Stomach (tissue), 9 donors: ENCODE measurements around the gene MT1M. TPM values are rescaled to one million over a fixed set of nuclear protein-coding genes. Genes with fewer than 3 reads are reported as not detected.
A peak's percentile ranks its signal among the peaks of the same experiment; 100 is the strongest.
"Not testable (repeated sequence)": the region's sequence is repeated elsewhere in the genome, so short reads cannot be mapped to it uniquely, and the experiment has no call there.

Experiments used
- DNase-seq, 2 donors: peaks; one replicate each; pipeline versions ENCODE4 v3.0.0 to v3.0.0-alpha.2; 2013 to 2019
- H3K27ac ChIP-seq, 5 donors: fragments of 200-600 bp in 4 of 5; sonication (generic) in 4 of 5; one replicate each; pipeline ENCODE4 v1.5.1; 2013 to 2019; ENCODE audit warnings: mild to moderate bottlenecking in 1 of 5, moderate library complexity in 1 of 5
- H3K27me3 ChIP-seq, 3 donors: fragments of 200-600 bp; sonication (generic); one replicate each; pipeline ENCODE4 v1.5.1; 2017 to 2019; ENCODE audit warnings: mixed run types in 1 of 3
- H3K36me3 ChIP-seq, 4 donors: fragments of 200-600 bp; sonication (generic); 1 replicate in 3 of 4; 2 replicates in 1 of 4; pipeline ENCODE4 v1.5.1; 2016 to 2019
- H3K4me1 ChIP-seq, 4 donors: fragments of 200-600 bp; sonication (generic); one replicate each; pipeline ENCODE4 v1.5.1; 2016 to 2019
- H3K4me3 ChIP-seq, 4 donors: fragments of 200-600 bp; sonication (generic) in 3 of 4; one replicate each; pipeline ENCODE4 v1.5.1; 2016 to 2019; ENCODE audit warnings: mild to moderate bottlenecking in 1 of 4
- H3K9me3 ChIP-seq, 4 donors: fragments of 200-600 bp; sonication (generic); one replicate each; pipeline ENCODE4 v1.5.1; 2016 to 2019
- CTCF ChIP-seq, 7 experiments: fragments of 450-650 bp in 4 of 7; fragments of 200-600 bp in 3 of 7; sonication (generic) in 3 of 7; IDR thresholded peaks; one replicate each; pipeline ENCODE4 v1.5.1; 2016 to 2019; ENCODE audit warnings: antibody characterized with exemption in 7 of 7, control low read depth in 2 of 7, mild to moderate bottlenecking in 1 of 7
- EP300 ChIP-seq: sonication (generic); formaldehyde crosslinking; IDR thresholded peaks from one replicate; pipeline ENCODE4 v1.6.1; 2017; ENCODE audit warnings: antibody characterized with exemption
- POLR2A ChIP-seq, 4 donors: fragments of 450-650 bp; IDR thresholded peaks; one replicate each; pipeline ENCODE4 v1.6.1; 2016; ENCODE audit warnings: antibody characterized with exemption in 4 of 4, control low read depth in 2 of 4, mild to moderate bottlenecking in 1 of 4, moderate library complexity in 1 of 4
- POLR2AphosphoS5 ChIP-seq, 3 donors: sonication (generic); formaldehyde crosslinking; IDR thresholded peaks; one replicate each; pipeline ENCODE4 v1.6.1; 2016; ENCODE audit warnings: antibody characterized with exemption in 3 of 3
- WGBS, 5 donors: extraction: QIAGEN DNeasy Blood & Tissue Kit in 3 of 5; methylation state at CpG; one replicate each; pipeline versions ENCODE4 v1.1.5 to v1.1.7; 2013 to 2018; 5-methylcytosine and 5-hydroxymethylcytosine counted together
- intact Hi-C: fragments of 100-400 bp; cut with DNase I; formaldehyde crosslinking; loops from one replicate; pipeline ENCODE4 v1.15.1; 2023; ENCODE audit warnings: low total_unique reads
- polyA plus RNA-seq, 3 donors: library from polyadenylated mRNA; stranded (reverse); fragments of 200-250 nt; gene quantifications; one replicate each; pipeline ENCODE4 v1.2.3, GENCODE V29; 2013
- total RNA-seq, 5 donors: library from RNA; depleted of rRNA; stranded (reverse); fragments of >200 nt; gene quantifications; one replicate each; pipeline versions ENCODE4 v1.1.0 to v1.2.3, GENCODE V29; 2014 to 2016
- donor health status: healthy with polysubstance abuse.
- donor health status: Bipolar disorder and iron deficiency.
- donor health status: healthy.

MT1M gene
- total and polyA plus RNA-seq, 8 donors: 5.2 to 155 (median 57.4) TPM; not detected in 1

GRCh38 chr16:56662357-56663354, 30.2 kb downstream of the MT1M start:
- 16 to 31% (median 24%) methylated on average over 41 to 48 of the region's 48 CpGs for WGBS, 5 donors
- H3K4me1 ChIP-seq: peaks cover 15 to 34% (median 29%) of the 10 kb centered on the region in 4 donors
- H3K27me3 ChIP-seq: peaks cover 0 to 80% (median 9%) of the 10 kb centered on the region in 3 donors
- TF ChIP-seq CTCF (IDR thresholded peaks at IDR 0.05): no peak
- no peak for TF ChIP-seq POLR2AphosphoS5 (IDR thresholded peaks at IDR 0.05)
- no peak for TF ChIP-seq EP300
- no peak for TF ChIP-seq POLR2A (IDR thresholded peaks at IDR 0.05)
- peak in 1 of 2 donors; percentile 66 for DNase-seq
- H3K27ac ChIP-seq: no peak overlapping the region
- peak overlapping the region; percentile 12 to 28 (median 26) for H3K4me3 ChIP-seq
- H3K36me3 ChIP-seq: no peaks in the 10 kb centered on the region
- intact Hi-C loops: no loop called here
- H3K9me3 ChIP-seq: no peaks in the 10 kb centered on the region

GRCh38 chr16:56664506-56664905, 32.0 kb downstream of the MT1M start:
- Histone ChIP-seq H3K27me3 (peaks cover 0 to 81% (median 26%) of the 10 kb centered on the region in 3 donors), H3K27ac (no peak overlapping the region), H3K9me3 (no peaks in the 10 kb centered on the region), H3K4me3 (no peak overlapping the region), H3K4me1 (peaks cover 20 to 37% (median 35%) of the 10 kb centered on the region in 4 donors), H3K36me3 (no peaks in the 10 kb centered on the region)
- intact Hi-C loops: no loop called here
- no peak for DNase-seq
- TF ChIP-seq CTCF (IDR thresholded peaks at IDR 0.05): no peak
- no peak for TF ChIP-seq POLR2A (IDR thresholded peaks at IDR 0.05)
- TF ChIP-seq POLR2AphosphoS5 (IDR thresholded peaks at IDR 0.05): no peak
- TF ChIP-seq EP300: no peak
- WGBS, 5 donors: 88 to 100% (median 95%) methylated on average over 1 of the region's 1 CpG

- 57 to 69% (median 64%) methylated on average over 8 of the region's 8 CpGs for WGBS, 5 donors
Observed at GRCh38 chr16:56665286-56666261, 33.1 kb downstream of the MT1M start.

GRCh38 chr16:56667581-56668571, 35.4 kb downstream of the MT1M start, which contains the start of gene MT1G:
TSS of gene MT1G (minus strand) at chr16:56668065. CDS start at chr16:56667993, 72 bp downstream.
- peak; percentile 87 for DNase-seq
- 10 to 13% (median 12%) methylated on average over 29 to 46 of the region's 46 CpGs for WGBS, 5 donors
- peaks cover 0 to 89% (median 30%) of the 10 kb centered on the region in 3 donors for H3K27me3 ChIP-seq
- no peaks in the 10 kb centered on the region for H3K9me3 ChIP-seq
- peak within 1 kb of the TSS; percentile 43 to 78 (median 70) for H3K27ac ChIP-seq
- peak within 1 kb of the TSS; percentile 30 to 46 (median 34) for H3K4me3 ChIP-seq
- TF ChIP-seq EP300 (no peak), POLR2A (IDR thresholded peaks at IDR 0.05) (peak in 1 of 4 donors; percentile 82), CTCF (IDR thresholded peaks at IDR 0.05) (no peak), POLR2AphosphoS5 (IDR thresholded peaks at IDR 0.05) (peak; percentile 1 to 92 (median 91))
- H3K4me1 ChIP-seq: peaks cover 23 to 41% (median 38%) of the 10 kb centered on the region in 4 donors
- H3K36me3 ChIP-seq: no peaks in the 10 kb centered on the region
- intact Hi-C loops: no loop called here

More at GRCh38 chr16:56665286-56666261, 33.1 kb downstream of the MT1M start:
- peaks cover 0 to 91% (median 34%) of the 10 kb centered on the region in 3 donors for H3K27me3 ChIP-seq
- H3K27ac ChIP-seq, H3K4me3 ChIP-seq, intact Hi-C loops, DNase-seq, H3K36me3 ChIP-seq, H3K9me3 ChIP-seq: not testable (repeated sequence)
- peaks cover 26 to 43% (median 42%) of the 10 kb centered on the region in 4 donors for H3K4me1 ChIP-seq
